Measurements from ENCODE around the gene AMY2A. TPM values are rescaled to one million over a fixed set of nuclear protein-coding genes. Genes with fewer than 3 reads are reported as not detected.

Gene AMY2A
- total and polyA plus RNA-seq, 2 of the 8 experiments (the other 6 are each of a cell fraction or from before 2014, with no cell fraction given), result not detected

DNA sequence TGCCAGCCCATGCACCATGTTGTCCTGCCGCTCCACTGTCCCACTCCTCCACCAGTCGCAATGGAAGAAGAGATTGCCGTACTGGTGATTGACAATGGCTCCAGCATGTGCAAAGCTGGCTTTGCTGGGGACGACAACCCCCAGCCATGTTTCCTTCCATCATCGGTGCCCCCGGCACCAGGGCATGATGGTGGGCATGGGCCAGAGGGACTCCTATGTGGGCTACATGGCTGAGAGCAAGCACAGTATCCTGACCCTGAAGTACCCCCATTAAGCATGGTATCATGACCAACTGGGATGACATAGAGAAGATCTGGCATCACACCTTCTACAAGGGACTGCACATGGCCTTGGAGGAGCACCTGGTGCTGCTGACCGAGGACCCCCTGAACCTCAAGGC is 47.7 kb upstream of the AMY2A start:
- Histone ChIP-seq H2BK5ac (ENCODE audit: low read depth, low read length) (no peak overlapping the region), H4K91ac (replicated peaks; ENCODE audit: insufficient read length, low read length) (no peak overlapping the region), H2BK15ac (ENCODE audit: low read length) (no peak overlapping the region), H3K9me3 (ENCODE audit: insufficient read depth in 2 of 2, low read depth in 1 of 2, low read length in 1 of 2) (peaks cover 0 to 5% of the 10 kb centered on the region in 2 experiments; a peak in 1 of 4 replicates), H2BK120ac (replicated peaks; ENCODE audit: low read depth, low read length) (no peak overlapping the region), H2AK5ac (ENCODE audit: low read depth, low read length) (no peak overlapping the region), H4K5ac (ENCODE audit: insufficient read length, low read depth, low read length) (no peak overlapping the region), H3K27me3 (replicated peaks in 1 of 4; ENCODE audit: control insufficient read depth in 3 of 4, extremely low read depth in 1 of 4, insufficient read depth in 3 of 4, low read length in 3 of 4) (no peaks in the 10 kb centered on the region), H3K23ac (ENCODE audit: insufficient read length) (no peak overlapping the region), H3K79me2 (ENCODE audit: control insufficient read depth in 1 of 2, insufficient read depth in 2 of 2, low read length in 2 of 2) (no peaks in the 10 kb centered on the region), H3K4me1 (replicated peaks in 1 of 4; ENCODE audit: control insufficient read depth in 3 of 4, insufficient read depth in 4 of 4, low read length in 3 of 4) (no peaks in the 10 kb centered on the region), H3K79me1 (ENCODE audit: low read depth, low read length) (no peaks in the 10 kb centered on the region), H3K36me3 (ENCODE audit: control insufficient read depth in 2 of 4, insufficient read depth in 4 of 4, low read length in 3 of 4) (no peaks in the 10 kb centered on the region), H2BK20ac (ENCODE audit: low read length) (no peak overlapping the region), H2BK12ac (ENCODE audit: low read depth, low read length) (no peak overlapping the region), H4K8ac (ENCODE audit: extremely low read depth, insufficient read depth, low read length) (no peak overlapping the region), H3K4me2 (ENCODE audit: insufficient read depth in 1 of 2, low read depth in 2 of 2, low read length in 2 of 2) (no peak overlapping the region), H2AFZ (ENCODE audit: low read length) (no peak overlapping the region), H3K4ac (replicated peaks; ENCODE audit: insufficient read length, low read depth, low read length) (peak overlapping the region; percentile 69), H3K18ac (ENCODE audit: extremely low read depth, low read length) (no peak overlapping the region), H3K14ac (ENCODE audit: insufficient read length) (no peak overlapping the region), H3K56ac (replicated peaks; ENCODE audit: insufficient read length, low read depth, low read length) (no peak overlapping the region), H3K23me2 (ENCODE audit: low read depth, low read length) (no peaks in the 10 kb centered on the region), H4K20me1 (replicated peaks in 1 of 2; ENCODE audit: control insufficient read depth in 1 of 2, insufficient read depth in 2 of 2, low read length in 2 of 2) (no peaks in the 10 kb centered on the region), H3K27ac (ENCODE audit: low read depth, low read length) (no peak overlapping the region), H3K9ac (replicated peaks in 1 of 4; ENCODE audit: extremely low read depth in 1 of 4, low read depth in 3 of 4, low read length in 3 of 4) (no peak overlapping the region), H3K4me3 (ENCODE audit: extremely low read depth in 1 of 4, insufficient read depth in 2 of 4, low read depth in 3 of 4, low read length in 4 of 4) (no peak overlapping the region)
- CTCF ChIA-PET (ENCODE audit: partially characterized antibody), result no interaction called here
- no peak for FAIRE-seq
- DNase-seq (ENCODE audit: low read depth in 1 of 2, low spot score in 2 of 2), result no peak
- POLR2A ChIA-PET (ENCODE audit: partially characterized antibody), result no interaction called here
- 97% methylated on average over 7 of the region's 7 CpGs; no CpG with 5 or more reads in 1 of the 2 experiments for WGBS, 2 experiments (ENCODE audit: extremely low coverage in 1 of 2, insufficient coverage in 1 of 2, insufficient read length in 1 of 2, insufficient replicate concordance in 2 of 2, low coverage in 1 of 2, low lambda C conversion rate in 2 of 2, missing lambda C conversion rate in 1 of 2)
- TF ChIP-seq TCF12 (IDR thresholded peaks at IDR 0.05; ENCODE audit: low read depth, low read length) (no peak), JUN (IDR thresholded peaks at IDR 0.05; ENCODE audit: low read depth, low read length) (no peak), TAF7 (optimal IDR thresholded peaks at IDR 0.05; ENCODE audit: borderline replicate concordance, low read depth, low read length) (no peak), SAP30 (IDR thresholded peaks at IDR 0.05; ENCODE audit: insufficient read depth, insufficient replicate concordance, low read length) (no peak), EP300 (IDR thresholded peaks at IDR 0.05; ENCODE audit: borderline replicate concordance in 1 of 2, low read depth in 2 of 2, low read length in 2 of 2) (no peak), KDM5A (IDR thresholded peaks at IDR 0.05; ENCODE audit: low read length) (no peak), ASH2L (IDR thresholded peaks at IDR 0.05; ENCODE audit: low read length) (no peak), PHF8 (conservative IDR thresholded peaks at IDR 0.05; ENCODE audit: low read depth, low read length) (no peak), SIX5 (IDR thresholded peaks at IDR 0.05; ENCODE audit: low read depth, low read length) (no peak), CHD2 (IDR thresholded peaks at IDR 0.05; ENCODE audit: low read length) (no peak)
- TF ChIP-seq, protein P1, sequence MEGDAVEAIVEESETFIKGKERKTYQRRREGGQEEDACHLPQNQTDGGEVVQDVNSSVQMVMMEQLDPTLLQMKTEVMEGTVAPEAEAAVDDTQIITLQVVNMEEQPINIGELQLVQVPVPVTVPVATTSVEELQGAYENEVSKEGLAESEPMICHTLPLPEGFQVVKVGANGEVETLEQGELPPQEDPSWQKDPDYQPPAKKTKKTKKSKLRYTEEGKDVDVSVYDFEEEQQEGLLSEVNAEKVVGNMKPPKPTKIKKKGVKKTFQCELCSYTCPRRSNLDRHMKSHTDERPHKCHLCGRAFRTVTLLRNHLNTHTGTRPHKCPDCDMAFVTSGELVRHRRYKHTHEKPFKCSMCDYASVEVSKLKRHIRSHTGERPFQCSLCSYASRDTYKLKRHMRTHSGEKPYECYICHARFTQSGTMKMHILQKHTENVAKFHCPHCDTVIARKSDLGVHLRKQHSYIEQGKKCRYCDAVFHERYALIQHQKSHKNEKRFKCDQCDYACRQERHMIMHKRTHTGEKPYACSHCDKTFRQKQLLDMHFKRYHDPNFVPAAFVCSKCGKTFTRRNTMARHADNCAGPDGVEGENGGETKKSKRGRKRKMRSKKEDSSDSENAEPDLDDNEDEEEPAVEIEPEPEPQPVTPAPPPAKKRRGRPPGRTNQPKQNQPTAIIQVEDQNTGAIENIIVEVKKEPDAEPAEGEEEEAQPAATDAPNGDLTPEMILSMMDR (IDR thresholded peaks at IDR 0.05; ENCODE audit: control extremely low read depth in 1 of 3, insufficient read depth in 1 of 3, low read depth in 1 of 3, low read length in 3 of 3), result no peak

Measured in H1 (cell line).